WTC11 (cell line): ENCODE measurements around the gene CD82. TPM values are rescaled to one million over a fixed set of nuclear protein-coding genes. Genes with fewer than 3 reads are reported as not detected.

Experiments used
- ATAC-seq: fragments of 200-7000 bp; cut with Tn5 transposase; 2 replicates; pipeline ENCODE4 v1.10.0; 2021; ENCODE audit warnings: mild to moderate bottlenecking, moderate library complexity
- CTCF ChIA-PET: fragments of 300-600 bp; sonication (Branson Sonifier 250); formaldehyde crosslinking; loops from one replicate; lab custom pipeline; 2021; ENCODE audit warnings: antibody characterized with exemption; lab: Charles Lee
- POLR2A ChIA-PET: fragments of 350-600 bp; sonication (Branson Sonifier 250); formaldehyde crosslinking; loops from one replicate; lab custom pipeline; 2021; ENCODE audit warnings: antibody characterized with exemption; lab: Charles Lee
- DNase-seq: peaks from one replicate; pipeline ENCODE4 v3.0.0; 2021; ENCODE audit warnings: low spot score
- H3K27ac Mint-ChIP-seq: 2 replicates; pipeline ENCODE4 v1.8.0; 2021; ENCODE audit warnings: mixed read lengths
- H3K27me3 Mint-ChIP-seq: 2 replicates; pipeline ENCODE4 v1.8.0; 2021; ENCODE audit warnings: low read depth, mild to moderate bottlenecking, moderate library complexity, mixed read lengths
- H3K36me3 Mint-ChIP-seq: 2 replicates; pipeline ENCODE4 v1.8.0; 2021; ENCODE audit warnings: mixed read lengths
- H3K4me1 Mint-ChIP-seq: 2 replicates; pipeline ENCODE4 v1.8.0; 2022; ENCODE audit warnings: mixed read lengths
- H3K4me3 Mint-ChIP-seq: 2 replicates; pipeline ENCODE4 v1.8.0; 2021; ENCODE audit warnings: mild to moderate bottlenecking, moderate library complexity, mixed read lengths
- H3K9me3 Mint-ChIP-seq: 2 replicates; pipeline ENCODE4 v1.8.0; 2021; ENCODE audit warnings: mixed read lengths
- ATF1 ChIP-seq: sonication (generic); formaldehyde crosslinking; IDR thresholded peaks from 2 replicates; pipeline ENCODE4 v1.8.1; 2023; ENCODE audit warnings: mild to moderate bottlenecking, moderate library complexity, missing genetic modification reagents
- CBFB ChIP-seq: sonication (generic); formaldehyde crosslinking; IDR thresholded peaks from 2 replicates; pipeline ENCODE4 v1.8.1; 2022; ENCODE audit warnings: mild to moderate bottlenecking, low read depth, missing genetic modification reagents
- ESRRA ChIP-seq: sonication (generic); formaldehyde crosslinking; IDR thresholded peaks from 2 replicates; pipeline ENCODE4 v1.8.1; 2022; ENCODE audit warnings: mild to moderate bottlenecking, missing genetic modification reagents, borderline replicate concordance
- FOXP1 ChIP-seq: sonication (generic); formaldehyde crosslinking; IDR thresholded peaks from 2 replicates; pipeline ENCODE4 v1.8.0; 2022; ENCODE audit warnings: missing genetic modification reagents, mild to moderate bottlenecking, moderate library complexity, borderline replicate concordance
- HMGA2 ChIP-seq: fragments of 250-450 bp; sonication (Bioruptor Pico); IDR thresholded peaks from 2 replicates; pipeline ENCODE4 v1.4.0; 2021; ENCODE audit warnings: mild to moderate bottlenecking, moderate library complexity
- JUN ChIP-seq: sonication (generic); formaldehyde crosslinking; IDR thresholded peaks from 2 replicates; pipeline ENCODE4 v1.8.0; 2023; ENCODE audit warnings: mild to moderate bottlenecking, missing genetic modification reagents
- NFYB ChIP-seq: sonication (generic); formaldehyde crosslinking; conservative IDR thresholded peaks from 2 replicates; pipeline ENCODE4 v1.8.0; 2022; ENCODE audit warnings: low read depth, missing genetic modification reagents
- SMAD4 ChIP-seq: sonication (generic); formaldehyde crosslinking; IDR thresholded peaks from 2 replicates; pipeline ENCODE4 v1.8.0; 2022; ENCODE audit warnings: mild to moderate bottlenecking, missing genetic modification reagents
- SOX15 ChIP-seq: fragments of 250-450 bp; sonication (Bioruptor Pico); IDR thresholded peaks from 2 replicates; pipeline ENCODE4 v1.9.0; 2021; ENCODE audit warnings: mild to moderate bottlenecking
- ZNF317 ChIP-seq: sonication (generic); formaldehyde crosslinking; IDR thresholded peaks from 2 replicates; pipeline ENCODE4 v1.8.1; 2023; ENCODE audit warnings: low read depth, mild to moderate bottlenecking, moderate library complexity, missing genetic modification reagents, borderline replicate concordance
- ZNF671 ChIP-seq: fragments of 250-450 bp; sonication (Bioruptor Pico); IDR thresholded peaks from 2 replicates; pipeline ENCODE4 v1.8.0; 2021; ENCODE audit warnings: mild to moderate bottlenecking
- total RNA-seq: library from RNA; stranded (reverse); gene quantifications from 3 replicates; pipeline ENCODE4 v1.2.3, GENCODE V29; 2021
- TF ChIP-seq, protein P1 (sequence below): fragments of 250-450 bp; sonication (Bioruptor Pico); IDR thresholded peaks from 2 replicates; pipeline ENCODE4 v2.1.2; 2022; ENCODE audit warnings: mild to moderate bottlenecking, moderate library complexity
- TF ChIP-seq, protein P2 (sequence below): sonication (generic); formaldehyde crosslinking; IDR thresholded peaks from 2 replicates; pipeline ENCODE4 v1.8.1; 2023; ENCODE audit warnings: mild to moderate bottlenecking, missing genetic modification reagents
- TF ChIP-seq, protein P3 (sequence below): sonication (generic); formaldehyde crosslinking; IDR thresholded peaks from 2 replicates; pipeline ENCODE4 v1.8.0; 2023; ENCODE audit warnings: missing genetic modification reagents
- TF ChIP-seq, protein P4 (sequence below): sonication (generic); formaldehyde crosslinking; IDR thresholded peaks from 2 replicates; pipeline ENCODE4 v1.8.1; 2022; ENCODE audit warnings: mild to moderate bottlenecking, moderate library complexity, missing genetic modification reagents
- TF ChIP-seq, protein P5 (sequence below): sonication (generic); formaldehyde crosslinking; IDR thresholded peaks from 2 replicates; pipeline ENCODE4 v1.8.1; 2023; ENCODE audit warnings: mild to moderate bottlenecking, missing genetic modification reagents
- TF ChIP-seq, protein P6 (sequence below): sonication (generic); formaldehyde crosslinking; IDR thresholded peaks from 2 replicates; pipeline ENCODE4 v1.8.1; 2022; ENCODE audit warnings: mild to moderate bottlenecking, missing genetic modification reagents, moderate library complexity, borderline replicate concordance
- TF ChIP-seq, protein P7 (sequence below): sonication (generic); formaldehyde crosslinking; IDR thresholded peaks from 2 replicates; pipeline ENCODE4 v1.8.0; 2022; ENCODE audit warnings: mild to moderate bottlenecking, missing genetic modification reagents

The CD82 gene
- total RNA-seq, 1 experiment from 2014 or later = 15.5 TPM

DNA sequence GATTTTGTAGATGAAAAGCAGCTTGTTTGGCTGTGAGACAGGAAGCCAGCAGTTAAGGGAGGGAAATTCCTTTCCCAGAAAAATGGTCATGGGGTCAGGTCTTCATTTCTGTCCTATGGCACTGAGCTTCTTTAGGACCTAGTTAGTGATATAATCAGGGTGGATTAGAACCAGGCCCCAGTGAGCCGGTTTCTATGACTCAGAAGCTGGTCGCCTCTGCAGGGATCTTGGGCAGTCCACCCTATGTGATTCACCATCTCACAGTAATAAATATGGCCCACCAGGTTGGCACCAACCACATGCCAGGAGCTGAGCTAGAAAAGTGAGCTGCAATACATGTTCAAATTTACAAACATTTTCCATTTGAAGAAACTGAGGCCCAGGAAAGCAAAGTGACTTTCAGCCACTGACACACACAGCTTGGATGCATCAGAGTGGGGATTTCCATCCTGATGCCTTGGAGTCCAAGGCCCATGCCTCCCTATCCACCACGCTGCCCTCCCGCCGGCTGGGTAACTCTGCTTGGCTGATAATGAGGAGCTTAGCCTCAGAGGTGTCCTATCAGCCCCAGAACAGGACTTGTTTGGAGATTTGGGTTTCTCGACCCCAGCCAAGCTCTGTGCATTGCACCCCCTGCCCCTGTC lies 42.0 kb downstream of the CD82 start:
- H3K27ac Mint-ChIP-seq = no peak overlapping the region
- H3K36me3 Mint-ChIP-seq = no peaks in the 10 kb centered on the region
- TF ChIP-seq ESRRA (no peak), FOXP1 (CRISPR knock-in tag) (no peak), JUN (CRISPR knock-in tag) (no peak), ZNF317 (CRISPR knock-in tag) (no peak)
- TF ChIP-seq, protein P1, sequence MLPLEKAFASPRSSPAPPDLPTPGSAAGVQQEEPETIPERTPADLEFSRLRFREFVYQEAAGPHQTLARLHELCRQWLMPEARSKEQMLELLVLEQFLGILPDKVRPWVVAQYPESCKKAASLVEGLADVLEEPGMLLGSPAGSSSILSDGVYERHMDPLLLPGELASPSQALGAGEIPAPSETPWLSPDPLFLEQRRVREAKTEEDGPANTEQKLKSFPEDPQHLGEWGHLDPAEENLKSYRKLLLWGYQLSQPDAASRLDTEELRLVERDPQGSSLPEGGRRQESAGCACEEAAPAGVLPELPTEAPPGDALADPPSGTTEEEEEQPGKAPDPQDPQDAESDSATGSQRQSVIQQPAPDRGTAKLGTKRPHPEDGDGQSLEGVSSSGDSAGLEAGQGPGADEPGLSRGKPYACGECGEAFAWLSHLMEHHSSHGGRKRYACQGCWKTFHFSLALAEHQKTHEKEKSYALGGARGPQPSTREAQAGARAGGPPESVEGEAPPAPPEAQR (CRISPR knock-in tag) = no peak
- TF ChIP-seq, protein P2, sequence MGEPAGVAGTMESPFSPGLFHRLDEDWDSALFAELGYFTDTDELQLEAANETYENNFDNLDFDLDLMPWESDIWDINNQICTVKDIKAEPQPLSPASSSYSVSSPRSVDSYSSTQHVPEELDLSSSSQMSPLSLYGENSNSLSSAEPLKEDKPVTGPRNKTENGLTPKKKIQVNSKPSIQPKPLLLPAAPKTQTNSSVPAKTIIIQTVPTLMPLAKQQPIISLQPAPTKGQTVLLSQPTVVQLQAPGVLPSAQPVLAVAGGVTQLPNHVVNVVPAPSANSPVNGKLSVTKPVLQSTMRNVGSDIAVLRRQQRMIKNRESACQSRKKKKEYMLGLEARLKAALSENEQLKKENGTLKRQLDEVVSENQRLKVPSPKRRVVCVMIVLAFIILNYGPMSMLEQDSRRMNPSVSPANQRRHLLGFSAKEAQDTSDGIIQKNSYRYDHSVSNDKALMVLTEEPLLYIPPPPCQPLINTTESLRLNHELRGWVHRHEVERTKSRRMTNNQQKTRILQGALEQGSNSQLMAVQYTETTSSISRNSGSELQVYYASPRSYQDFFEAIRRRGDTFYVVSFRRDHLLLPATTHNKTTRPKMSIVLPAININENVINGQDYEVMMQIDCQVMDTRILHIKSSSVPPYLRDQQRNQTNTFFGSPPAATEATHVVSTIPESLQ = no peak
- TF ChIP-seq, protein P3, sequence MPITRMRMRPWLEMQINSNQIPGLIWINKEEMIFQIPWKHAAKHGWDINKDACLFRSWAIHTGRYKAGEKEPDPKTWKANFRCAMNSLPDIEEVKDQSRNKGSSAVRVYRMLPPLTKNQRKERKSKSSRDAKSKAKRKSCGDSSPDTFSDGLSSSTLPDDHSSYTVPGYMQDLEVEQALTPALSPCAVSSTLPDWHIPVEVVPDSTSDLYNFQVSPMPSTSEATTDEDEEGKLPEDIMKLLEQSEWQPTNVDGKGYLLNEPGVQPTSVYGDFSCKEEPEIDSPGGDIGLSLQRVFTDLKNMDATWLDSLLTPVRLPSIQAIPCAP (CRISPR knock-in tag) = no peak
- H3K9me3 Mint-ChIP-seq = no peaks in the 10 kb centered on the region
- no peaks in the 10 kb centered on the region for H3K27me3 Mint-ChIP-seq
- ATAC-seq (no peak), DNase-seq (no peak)
- ChIA-PET POLR2A (interaction anchor here (0.8 kb wide), 1 partner anchor 48 kb away, joined by 3 read pairs; no protein-coding TSS in a partner anchor), CTCF (interaction anchor here (0.6 to 2.0 kb wide), 5 partner anchors 9 to 319 kb away, joined by 3 to 12 read pairs (median 3); no protein-coding TSS in a partner anchor)
- no peak overlapping the region for H3K4me3 Mint-ChIP-seq
- peaks cover 8% of the 10 kb centered on the region; the same call in 1 of the 2 replicates for H3K4me1 Mint-ChIP-seq

DNA sequence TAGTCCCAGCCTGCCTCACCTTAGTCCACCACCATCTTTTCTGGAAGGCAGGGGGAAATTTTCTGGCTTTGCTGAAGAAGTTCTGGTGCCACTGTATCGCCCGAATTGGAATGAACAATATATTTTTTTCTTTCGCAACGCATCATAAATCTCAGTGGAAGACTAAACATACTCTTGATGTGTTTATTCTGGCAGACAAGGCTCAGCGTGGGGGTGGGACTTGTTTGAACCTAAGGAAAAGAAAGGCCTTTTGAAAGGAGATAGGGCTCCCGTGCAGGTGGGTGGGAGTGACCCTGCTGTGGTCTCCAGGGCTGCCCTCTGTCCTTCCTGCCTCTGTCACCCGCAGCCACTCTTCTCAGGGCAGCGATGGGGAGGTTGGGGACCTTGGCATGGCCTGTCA lies 42.5 kb downstream of the CD82 start:
- TF ChIP-seq ZNF317 (CRISPR knock-in tag) = no peak
- no peak for TF ChIP-seq HMGA2 (CRISPR knock-in tag)
- TF ChIP-seq, protein P4, sequence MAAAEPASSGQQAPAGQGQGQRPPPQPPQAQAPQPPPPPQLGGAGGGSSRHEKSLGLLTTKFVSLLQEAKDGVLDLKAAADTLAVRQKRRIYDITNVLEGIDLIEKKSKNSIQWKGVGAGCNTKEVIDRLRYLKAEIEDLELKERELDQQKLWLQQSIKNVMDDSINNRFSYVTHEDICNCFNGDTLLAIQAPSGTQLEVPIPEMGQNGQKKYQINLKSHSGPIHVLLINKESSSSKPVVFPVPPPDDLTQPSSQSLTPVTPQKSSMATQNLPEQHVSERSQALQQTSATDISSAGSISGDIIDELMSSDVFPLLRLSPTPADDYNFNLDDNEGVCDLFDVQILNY = no peak
- no peak for ATAC-seq
- Mint-ChIP-seq H3K4me1 (peaks cover 8% of the 10 kb centered on the region; the same call in 1 of the 2 replicates), H3K27me3 (no peaks in the 10 kb centered on the region), H3K4me3 (no peak overlapping the region), H3K27ac (no peak overlapping the region), H3K9me3 (no peaks in the 10 kb centered on the region), H3K36me3 (no peaks in the 10 kb centered on the region)
- ChIA-PET CTCF (interaction anchor here (0.6 to 2.0 kb wide), 4 partner anchors 9 to 319 kb away, joined by 3 to 12 read pairs (median 3); no protein-coding TSS in a partner anchor), POLR2A (no interaction called here)
- no peak for DNase-seq

DNA sequence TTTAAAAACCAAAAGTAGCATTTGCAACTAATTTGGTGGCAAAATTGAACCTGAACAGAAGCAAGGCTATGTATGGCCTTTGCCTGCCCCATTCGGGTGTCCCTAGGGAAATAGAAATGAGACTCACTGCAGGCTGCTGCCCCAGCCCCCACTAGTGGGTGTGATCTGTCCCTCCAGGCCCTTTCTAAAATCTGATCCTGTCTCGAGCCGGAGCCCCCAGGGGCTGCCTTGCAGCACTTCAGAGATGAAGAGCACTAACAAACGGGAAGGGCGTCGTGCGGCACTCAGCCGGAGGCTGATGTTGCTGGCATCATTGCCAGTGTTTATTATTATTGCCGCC lies 43.2 kb downstream of the CD82 start:
- POLR2A ChIA-PET = no interaction called here
- CTCF ChIA-PET = no interaction called here
- Mint-ChIP-seq H3K27ac (no peak overlapping the region), H3K4me3 (no peak overlapping the region), H3K36me3 (no peaks in the 10 kb centered on the region), H3K9me3 (no peaks in the 10 kb centered on the region), H3K4me1 (peaks cover 6% of the 10 kb centered on the region; the same call in 1 of the 2 replicates), H3K27me3 (no peaks in the 10 kb centered on the region)
- DNase-seq (no peak), ATAC-seq (no peak)
- TF ChIP-seq SOX15 (CRISPR knock-in tag) = no peak
- TF ChIP-seq, protein P5, sequence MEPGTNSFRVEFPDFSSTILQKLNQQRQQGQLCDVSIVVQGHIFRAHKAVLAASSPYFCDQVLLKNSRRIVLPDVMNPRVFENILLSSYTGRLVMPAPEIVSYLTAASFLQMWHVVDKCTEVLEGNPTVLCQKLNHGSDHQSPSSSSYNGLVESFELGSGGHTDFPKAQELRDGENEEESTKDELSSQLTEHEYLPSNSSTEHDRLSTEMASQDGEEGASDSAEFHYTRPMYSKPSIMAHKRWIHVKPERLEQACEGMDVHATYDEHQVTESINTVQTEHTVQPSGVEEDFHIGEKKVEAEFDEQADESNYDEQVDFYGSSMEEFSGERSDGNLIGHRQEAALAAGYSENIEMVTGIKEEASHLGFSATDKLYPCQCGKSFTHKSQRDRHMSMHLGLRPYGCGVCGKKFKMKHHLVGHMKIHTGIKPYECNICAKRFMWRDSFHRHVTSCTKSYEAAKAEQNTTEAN (CRISPR knock-in tag) = no peak
- TF ChIP-seq, protein P6, sequence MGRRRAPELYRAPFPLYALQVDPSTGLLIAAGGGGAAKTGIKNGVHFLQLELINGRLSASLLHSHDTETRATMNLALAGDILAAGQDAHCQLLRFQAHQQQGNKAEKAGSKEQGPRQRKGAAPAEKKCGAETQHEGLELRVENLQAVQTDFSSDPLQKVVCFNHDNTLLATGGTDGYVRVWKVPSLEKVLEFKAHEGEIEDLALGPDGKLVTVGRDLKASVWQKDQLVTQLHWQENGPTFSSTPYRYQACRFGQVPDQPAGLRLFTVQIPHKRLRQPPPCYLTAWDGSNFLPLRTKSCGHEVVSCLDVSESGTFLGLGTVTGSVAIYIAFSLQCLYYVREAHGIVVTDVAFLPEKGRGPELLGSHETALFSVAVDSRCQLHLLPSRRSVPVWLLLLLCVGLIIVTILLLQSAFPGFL (CRISPR knock-in tag) = no peak
- no peak for TF ChIP-seq NFYB (CRISPR knock-in tag)
- no peak for TF ChIP-seq ATF1 (CRISPR knock-in tag)
- TF ChIP-seq, protein P7, sequence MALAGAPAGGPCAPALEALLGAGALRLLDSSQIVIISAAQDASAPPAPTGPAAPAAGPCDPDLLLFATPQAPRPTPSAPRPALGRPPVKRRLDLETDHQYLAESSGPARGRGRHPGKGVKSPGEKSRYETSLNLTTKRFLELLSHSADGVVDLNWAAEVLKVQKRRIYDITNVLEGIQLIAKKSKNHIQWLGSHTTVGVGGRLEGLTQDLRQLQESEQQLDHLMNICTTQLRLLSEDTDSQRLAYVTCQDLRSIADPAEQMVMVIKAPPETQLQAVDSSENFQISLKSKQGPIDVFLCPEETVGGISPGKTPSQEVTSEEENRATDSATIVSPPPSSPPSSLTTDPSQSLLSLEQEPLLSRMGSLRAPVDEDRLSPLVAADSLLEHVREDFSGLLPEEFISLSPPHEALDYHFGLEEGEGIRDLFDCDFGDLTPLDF (CRISPR knock-in tag) = no peak
- no peak for TF ChIP-seq CBFB (CRISPR knock-in tag)
- TF ChIP-seq SMAD4 (CRISPR knock-in tag) = no peak
- no peak for TF ChIP-seq ZNF671 (CRISPR knock-in tag)
- TF ChIP-seq, protein P4 = no peak
